AML-193 (cell line): ENCODE data around the gene FGF14.

Source experiments
- DNase-seq, 2 experiments: peaks; one replicate each; lab custom pipeline; 2025; lab: John Stamatoyannopoulos, UW

The FGF14 gene

DNA sequence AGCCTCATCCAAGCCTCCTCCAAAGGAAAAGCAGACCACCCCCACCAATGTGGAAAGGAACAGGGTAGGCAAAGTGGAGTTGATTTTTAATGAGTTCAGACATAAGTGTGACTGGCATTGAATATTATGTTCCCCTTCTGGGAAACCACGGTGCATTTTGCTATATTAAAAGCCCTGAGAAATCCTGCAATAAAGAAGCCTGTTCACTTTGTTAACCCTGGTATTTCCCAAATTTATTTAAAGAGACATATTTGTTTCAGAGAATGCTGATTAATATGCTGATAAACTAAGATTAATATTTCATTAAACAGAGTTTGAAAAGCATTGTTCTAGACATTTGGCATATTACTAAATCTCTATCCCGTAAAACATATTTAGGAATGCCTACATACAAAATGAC is 151.4 kb downstream of the FGF14 start:
- no peak for DNase-seq

DNA sequence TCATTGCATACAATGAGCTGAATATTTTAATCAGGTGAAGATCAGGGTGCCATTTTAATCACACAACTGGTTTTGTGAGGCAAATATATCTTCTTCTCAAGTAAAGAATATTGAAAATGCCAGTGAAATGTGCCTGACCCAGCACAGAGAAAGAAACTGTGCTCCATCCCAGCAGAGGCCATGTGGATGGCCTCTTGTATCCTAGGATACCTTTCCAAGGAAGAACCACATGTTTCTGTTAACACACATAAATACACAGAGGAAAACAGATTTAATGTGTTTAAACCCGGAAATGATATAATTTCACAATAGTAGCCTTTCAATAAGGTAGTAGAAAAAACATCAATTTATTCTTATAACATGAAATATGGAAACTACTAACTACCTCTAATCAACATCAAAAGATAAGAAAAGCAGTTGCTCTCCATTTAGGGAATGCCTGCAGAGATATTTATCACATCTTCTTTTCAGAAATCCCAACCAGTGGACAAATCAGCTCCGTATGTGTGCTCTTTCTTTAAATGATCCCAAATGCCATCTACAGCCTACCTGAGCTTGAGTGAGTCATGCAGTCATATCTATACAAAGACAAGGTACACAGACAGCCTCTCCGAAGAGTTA is 157.1 kb downstream of the FGF14 start:
- no peak for DNase-seq

DNA sequence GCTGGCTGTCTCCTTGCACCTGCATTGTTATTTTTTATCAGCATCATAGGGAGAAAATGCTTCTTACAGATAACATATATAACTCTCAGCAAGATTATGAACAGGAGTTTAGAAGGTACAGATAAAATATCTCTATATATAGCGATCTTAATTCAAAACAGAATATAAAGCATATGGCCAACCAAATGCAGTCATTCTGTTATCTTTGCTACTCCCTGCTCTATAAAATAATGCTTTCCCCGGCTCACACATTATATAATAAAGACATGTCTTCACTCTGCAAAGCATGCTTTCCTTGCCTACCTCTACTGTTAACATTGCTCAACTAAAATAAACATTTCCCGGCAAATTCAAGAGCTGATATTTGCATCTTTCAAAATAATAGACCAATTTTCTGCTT is 161.7 kb downstream of the FGF14 start:
- no peak for DNase-seq

DNA sequence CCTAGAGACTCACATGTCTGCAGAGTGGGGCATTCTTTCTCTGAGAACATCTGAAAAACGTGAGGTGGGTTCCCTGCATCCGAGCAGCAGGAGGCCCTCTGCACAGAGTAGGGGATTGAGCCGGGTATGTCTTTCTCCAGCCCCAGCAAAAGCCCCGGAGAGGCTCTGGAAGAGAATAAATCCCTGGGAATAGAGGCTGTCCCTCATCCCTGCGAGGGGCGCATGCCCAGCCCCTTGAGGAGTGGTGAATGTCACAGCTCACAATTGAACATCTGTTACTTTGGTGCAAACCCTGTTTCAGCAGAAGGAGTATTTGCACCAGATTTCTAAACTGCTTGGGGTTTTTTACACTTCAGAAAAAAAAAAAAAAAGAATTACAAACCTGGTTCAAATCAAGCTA is 164.6 kb downstream of the FGF14 start:
- no peak for DNase-seq

DNA sequence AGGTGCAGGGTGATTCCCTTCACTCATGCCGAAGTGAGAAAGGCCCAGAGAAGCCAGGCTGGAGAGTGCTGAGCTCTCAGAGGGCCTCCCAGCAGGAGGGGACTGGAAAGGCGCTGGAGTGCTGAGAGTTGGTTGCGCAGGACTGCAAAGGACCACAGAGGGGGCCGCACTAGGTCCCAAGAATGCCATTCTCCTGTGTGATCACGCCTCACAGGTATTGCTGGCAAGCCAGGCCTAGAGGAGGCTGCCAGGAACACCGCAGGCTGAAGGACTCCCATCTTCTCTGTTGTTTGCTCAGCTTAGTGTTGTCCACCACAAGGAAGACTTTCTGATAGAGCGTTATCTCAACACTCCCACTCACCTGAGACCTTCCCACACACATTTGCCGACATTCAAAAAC is 165.0 kb downstream of the FGF14 start:
- DNase-seq: no peak

DNA sequence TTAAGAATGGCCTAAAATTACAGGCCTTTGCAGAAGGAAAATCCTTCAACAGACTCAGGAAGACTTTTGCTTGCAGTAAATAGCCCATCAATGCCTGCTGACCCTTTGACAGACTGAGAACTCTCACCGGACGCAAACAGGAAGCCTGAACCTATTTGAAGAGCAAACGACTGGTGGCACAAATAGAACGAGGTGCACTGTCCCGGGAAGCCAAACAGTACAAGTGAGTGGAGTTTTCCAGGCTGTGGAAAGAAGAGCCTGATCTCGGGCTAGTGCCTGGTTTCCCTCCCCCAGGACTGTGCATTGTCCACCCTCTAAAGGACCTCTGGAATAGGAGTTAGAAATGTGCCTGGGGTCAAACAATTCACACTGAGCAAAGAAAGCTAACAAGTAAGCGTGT is 165.5 kb downstream of the FGF14 start:
- DNase-seq: no peak

DNA sequence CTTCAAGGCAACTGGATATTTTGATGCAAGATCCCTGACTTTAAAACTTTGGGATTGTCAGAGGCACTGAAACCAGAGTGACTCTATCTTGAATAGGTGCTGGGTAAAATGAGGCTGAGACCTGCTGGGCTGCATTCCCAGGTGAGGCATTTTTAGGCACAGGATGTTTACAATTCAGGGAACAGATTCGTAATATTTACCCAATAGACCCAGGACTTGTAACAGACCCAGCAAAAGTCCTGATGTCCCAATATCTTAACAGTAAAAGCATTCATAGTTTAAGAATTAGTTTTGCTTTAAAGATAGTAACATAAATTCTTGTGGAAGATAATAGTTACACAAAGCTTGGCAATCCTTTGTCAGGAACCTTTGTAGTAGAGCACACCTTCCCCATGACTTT is 166.2 kb downstream of the FGF14 start:
- DNase-seq: no peak

DNA sequence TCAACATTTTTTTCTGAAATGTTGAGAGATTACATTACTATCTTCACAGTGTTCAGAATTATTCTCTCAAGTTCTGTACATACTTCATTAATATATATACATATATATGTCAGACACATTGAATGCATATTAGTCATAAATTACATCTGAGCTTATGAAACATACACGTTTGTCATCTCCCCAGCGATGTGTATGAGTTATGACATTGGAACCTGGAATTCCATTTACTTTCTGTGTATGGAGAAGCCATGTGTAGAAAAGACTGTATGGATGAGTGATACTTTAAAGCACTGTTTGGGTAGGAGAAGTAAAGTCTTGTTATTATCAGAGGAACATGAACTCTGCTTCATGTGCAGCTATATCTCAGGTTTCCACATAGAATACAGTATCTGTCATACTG is 167.2 kb downstream of the FGF14 start:
- no peak for DNase-seq

DNA sequence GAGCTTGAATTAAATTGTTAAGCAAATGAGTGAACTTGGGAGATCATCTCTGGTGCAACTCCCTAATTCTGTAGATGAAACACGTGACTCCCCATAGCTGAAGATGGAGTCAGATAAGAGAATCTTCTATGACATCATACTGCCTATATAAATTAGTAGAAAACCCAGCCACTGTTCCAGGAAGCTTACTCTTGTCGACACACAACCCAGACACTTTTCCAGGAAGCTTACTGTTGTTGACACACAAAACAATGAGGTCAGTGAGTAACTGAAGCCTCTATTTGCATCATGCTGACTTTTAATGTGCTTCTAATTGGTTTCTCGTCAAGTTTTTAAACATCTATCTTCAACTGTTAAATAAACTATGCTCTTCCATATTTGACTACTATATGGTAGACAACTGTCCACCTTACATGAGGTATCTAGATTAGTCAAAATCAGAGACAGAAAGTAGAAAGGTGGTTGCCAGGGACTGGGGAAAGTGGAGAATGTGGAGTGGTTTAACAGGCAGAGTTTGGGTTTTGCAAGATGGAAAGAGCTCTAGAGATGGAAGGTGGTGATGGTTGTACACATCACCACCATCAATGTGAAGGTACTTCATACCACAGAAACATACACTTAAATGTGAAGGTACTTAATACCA is 168.2 kb downstream of the FGF14 start:
- DNase-seq: no peak

DNA sequence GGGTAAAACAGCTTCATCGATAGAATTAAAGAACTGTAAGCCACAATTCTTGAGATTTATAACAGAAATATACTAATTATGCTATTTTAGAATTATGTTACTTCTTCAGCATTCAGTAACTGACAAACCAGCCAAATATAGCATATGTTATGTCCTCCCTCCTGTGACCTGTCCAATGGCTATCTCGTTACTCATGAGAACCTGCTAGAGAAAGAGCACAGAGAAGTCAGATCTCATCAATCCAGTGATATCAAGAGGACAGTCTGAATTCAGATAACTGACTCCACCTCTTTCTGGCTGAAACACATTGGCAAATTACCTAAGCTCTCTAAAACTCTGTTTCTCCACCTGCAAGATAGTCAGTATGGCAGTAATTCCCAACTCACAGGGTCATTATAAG is 170.4 kb downstream of the FGF14 start:
- DNase-seq: no peak

DNA sequence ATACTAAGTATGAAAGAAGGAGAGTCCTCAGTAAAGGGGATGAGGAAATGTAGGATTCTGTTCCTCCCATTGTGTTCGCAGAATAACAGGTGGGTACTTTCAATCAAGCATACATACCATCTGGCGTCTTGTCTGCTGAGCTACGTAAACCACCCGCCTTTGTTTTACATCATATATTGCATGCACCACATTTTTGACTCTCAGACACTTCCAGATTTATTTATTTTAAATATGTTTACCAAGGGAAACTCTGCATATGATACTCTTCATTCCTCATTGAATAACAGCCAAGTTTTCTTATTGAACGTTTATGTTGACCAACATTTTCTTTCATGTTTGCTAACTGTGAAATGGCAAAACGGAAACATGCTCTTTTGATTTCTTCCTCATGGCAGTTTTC is 174.1 kb downstream of the FGF14 start:
- no peak for DNase-seq

DNA sequence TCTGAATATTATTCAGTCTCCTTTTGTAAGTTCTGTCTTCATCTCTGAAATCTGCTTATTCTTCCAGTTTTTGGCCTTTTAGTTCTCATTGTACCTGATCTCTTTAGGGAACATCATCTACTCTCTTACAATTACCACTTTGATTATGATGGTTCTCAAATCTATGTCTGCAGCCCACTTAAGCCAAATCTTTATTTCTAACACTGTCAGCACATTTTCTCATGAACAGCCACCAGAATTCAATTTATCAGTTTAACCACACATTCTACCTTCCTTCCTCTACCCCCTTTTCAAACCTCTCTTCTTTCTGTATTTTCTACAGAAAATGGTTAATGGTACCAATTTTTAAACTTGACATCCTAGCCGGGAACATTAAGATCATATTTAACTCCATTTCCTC is 175.3 kb downstream of the FGF14 start:
- no peak for DNase-seq

DNA sequence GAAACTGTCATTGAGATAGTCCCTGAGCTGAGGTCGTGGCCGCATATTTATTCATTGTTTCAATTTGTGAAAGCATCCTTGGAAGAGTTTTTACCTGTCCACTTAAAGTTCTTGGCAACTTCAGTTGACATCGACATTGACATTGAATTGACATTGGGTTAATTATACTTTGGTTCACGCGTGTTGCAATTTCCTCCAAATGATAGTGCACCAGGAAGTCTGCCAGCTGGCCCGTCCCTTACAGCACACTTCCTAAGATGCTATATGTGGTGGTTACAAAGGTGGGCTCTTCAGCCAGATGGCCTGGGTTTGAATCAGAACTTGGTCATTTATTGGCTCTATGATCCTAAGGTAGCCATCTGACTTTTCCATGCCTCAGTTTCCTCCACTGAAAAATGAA is 176.0 kb downstream of the FGF14 start:
- DNase-seq: no peak

DNA sequence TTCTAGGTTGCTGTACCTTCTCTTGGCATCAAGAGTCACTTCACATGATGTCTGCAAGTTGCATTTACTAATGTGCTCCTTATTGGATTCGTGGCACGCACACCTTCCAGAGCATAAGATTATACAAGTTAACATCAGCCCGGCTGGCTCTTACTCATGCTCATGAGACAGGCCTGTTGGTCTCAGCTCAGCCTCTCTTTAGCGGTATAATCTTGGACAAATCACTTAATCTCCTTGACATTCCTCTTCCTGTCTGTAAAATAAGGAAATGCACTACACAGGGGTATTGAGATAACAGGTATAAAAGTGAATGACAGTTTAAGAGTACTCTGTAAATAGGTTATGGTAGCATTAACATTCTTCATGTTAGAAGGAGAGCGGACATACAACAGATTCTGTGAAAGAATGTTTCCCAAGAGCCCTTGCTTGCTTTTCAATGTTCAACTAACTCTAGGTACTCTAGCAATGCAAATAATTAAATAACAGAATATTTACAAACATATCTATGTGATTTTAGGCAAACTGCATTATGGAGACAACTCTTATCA is 181.1 kb downstream of the FGF14 start:
- no peak for DNase-seq

DNA sequence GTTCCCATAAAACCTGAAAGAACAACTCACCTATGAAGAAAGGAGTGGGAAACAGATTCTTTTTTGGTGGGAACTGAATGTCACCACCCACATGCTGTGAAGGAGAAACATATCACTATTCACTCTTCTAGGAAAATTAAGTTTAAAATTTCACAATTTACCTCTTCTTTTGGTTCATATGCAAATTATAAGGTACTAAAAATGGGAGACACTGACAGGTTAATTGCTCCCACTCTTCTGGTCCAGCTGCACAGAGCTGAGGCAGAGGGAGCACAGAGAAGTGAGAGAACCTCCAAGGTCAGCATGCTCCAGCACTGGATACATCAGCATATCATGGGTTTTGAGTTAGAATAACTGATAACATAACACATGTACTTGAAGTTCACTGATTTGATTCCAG is 186.9 kb downstream of the FGF14 start:
- DNase-seq: no peak

DNA sequence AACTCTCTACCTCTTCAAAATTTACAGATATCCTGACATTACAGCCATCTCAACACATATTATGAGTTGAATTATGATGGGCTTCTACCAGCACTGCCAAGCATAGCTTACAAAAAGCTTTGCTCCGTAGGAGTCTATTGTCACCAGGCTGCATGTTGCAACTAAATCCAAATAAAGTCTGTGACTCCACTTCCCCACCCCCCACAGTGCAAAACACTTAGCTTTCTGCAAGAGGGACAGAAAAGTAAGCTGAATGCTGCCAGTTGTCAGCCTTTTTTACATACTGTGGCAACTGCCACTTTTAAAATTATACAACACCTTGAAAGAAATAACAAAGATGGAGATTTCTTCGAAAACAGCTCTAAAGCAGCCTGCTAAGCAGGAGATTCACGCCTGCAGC is 189.1 kb downstream of the FGF14 start:
- no peak for DNase-seq

DNA sequence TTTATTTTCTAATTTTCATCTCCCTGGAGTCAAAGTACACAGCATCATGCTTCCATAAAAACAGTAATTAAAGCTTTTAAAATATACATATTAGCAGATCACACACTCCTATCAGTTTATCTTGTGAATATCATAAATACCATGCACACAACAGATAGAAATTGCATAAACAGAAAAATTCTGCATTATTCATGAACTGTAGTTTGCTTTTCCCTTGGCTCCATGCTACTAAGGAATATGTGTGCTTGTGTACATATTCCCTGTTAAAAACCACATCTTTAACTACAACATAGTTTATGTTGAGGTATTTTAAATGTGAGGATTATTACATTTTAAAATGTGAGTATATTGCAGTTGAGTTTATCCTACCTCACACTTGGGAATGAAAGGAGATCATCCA is 193.5 kb downstream of the FGF14 start:
- no peak for DNase-seq

DNA sequence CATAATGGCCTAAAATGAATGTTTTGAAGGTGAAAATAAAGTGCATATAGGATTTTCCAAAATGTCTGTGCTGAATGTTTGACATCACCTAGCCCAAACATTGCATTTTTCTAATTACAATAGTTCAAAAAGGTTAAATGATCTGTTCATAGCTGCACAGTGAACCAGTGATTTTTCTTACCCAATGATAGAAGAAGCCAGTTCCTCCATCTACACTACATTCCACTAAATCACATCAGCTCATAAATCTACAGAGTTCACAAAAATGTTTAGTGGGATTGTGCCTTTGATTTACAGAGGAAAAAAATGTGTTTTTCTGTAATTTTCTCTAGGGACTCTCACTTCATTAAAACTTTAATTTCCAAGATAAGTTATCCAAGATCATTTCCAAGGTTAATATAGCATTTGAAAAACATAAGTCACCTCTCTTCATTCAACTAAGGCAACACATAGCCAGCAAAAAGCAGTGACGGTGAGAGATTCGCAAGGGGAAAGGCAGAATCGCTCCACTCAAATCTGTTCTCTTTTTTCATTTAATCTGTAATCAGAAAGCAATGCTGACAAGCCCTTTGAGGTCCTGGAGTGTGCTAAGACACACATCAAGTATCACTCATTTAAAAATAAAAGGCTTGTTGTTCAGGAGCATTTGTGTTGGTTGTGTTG is 194.0 kb downstream of the FGF14 start:
- DNase-seq: no peak

DNA sequence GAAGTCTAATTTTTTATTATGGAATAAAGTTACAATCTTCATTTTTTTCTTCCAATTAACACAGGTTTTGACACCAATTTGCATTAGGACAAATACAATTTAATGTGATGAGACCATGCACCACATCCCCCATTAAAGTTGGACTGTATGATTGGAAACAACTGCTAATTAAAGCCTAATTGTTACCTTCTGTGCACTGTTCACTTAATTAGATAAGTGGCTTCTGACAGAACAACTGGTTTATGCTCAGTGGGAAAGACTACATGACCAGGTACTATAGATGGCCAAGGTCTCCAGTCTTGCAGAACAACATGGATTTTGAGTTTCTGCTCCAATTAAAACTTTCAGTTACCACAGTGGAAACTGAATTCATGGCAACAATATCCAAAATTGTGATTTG is 198.1 kb downstream of the FGF14 start:
- no peak for DNase-seq

DNA sequence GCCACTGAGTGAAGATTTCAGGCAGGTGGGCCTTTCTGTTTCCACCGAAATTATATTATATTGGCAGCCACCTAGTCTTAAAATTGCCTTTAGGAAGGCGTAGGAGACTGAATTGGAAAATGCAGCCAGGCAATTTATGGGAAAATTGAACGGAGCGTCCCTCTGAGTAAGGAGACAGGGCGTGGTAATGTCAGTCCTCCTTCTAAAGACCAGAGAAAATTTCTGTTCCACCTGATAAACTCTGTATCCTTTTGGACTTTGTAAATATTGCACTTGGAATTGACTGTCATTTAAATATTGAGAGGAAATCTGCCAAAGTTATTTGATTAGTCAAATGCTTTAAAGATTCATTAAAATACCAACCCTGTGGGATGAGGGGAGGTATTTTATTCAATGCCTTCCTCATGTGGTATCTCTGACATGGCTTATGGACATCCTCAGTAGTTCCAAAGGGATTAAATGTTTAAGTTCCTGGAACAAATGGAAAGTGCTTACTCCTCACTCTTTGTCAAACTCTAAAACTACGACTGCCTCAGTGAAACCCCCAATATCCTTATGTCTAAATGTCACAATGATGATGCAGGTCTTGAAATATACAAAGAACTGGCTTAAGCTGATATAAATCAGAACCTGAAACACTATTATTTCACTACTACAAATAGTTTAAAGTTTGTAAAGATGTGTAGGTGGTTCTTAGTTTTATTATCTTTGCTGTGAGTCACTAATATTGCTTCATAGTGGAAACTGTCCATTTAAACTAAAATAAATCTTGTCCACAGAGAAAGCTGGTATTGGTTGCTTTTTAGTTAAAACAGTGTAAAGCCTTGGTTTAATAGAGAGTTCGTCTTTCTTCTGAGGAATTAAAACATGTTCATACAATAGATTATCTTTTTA is 203.2 kb downstream of the FGF14 start:
- DNase-seq: no peak

DNA sequence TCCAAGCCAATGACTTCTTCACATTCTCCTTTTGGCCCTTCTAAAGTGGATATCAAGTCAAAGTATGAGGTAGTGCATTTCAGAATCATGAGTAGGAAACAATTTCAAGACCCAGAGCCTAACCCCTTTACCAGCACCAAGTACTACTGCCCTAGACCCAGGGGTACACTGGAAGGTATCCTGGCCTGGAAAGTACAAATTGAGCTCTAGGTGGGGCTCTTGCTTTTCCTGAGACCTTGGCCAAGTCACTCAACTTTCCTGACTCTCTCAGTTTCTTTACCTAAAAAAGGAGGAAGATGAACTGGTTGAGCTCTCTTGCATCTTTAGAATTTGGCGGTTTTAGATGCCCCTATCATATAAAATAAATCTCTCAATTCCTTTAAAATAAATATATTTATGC is 204.7 kb downstream of the FGF14 start:
- DNase-seq: no peak
